NB4 (cell line): ENCODE results near the gene ARL17B.
"Not testable (repeated sequence)": the region's sequence is repeated elsewhere in the genome, so short reads cannot be mapped to it uniquely, and the experiment has no call there.

ENCODE experiments used
- MYC ChIP-seq: IDR thresholded peaks from 2 replicates; pipeline ENCODE4 v1.6.1; 2011; ENCODE audit warnings: low read depth, low read length
- POLR2A ChIP-seq: IDR thresholded peaks from 2 replicates; pipeline ENCODE4 v1.6.1; 2011; ENCODE audit warnings: mild to moderate bottlenecking; ENCODE audit not compliant: insufficient read length; ENCODE audit errors: extremely low read depth
- TF ChIP-seq, protein P1 (sequence below): IDR thresholded peaks from one replicate; pipeline ENCODE4 v1.5.1; 2012; ENCODE audit warnings: low read depth, low read length
- TF ChIP-seq, protein P2 (sequence below): IDR thresholded peaks from 2 replicates; pipeline ENCODE4 v1.6.1; 2011; ENCODE audit warnings: low read depth, low read length

DNA sequence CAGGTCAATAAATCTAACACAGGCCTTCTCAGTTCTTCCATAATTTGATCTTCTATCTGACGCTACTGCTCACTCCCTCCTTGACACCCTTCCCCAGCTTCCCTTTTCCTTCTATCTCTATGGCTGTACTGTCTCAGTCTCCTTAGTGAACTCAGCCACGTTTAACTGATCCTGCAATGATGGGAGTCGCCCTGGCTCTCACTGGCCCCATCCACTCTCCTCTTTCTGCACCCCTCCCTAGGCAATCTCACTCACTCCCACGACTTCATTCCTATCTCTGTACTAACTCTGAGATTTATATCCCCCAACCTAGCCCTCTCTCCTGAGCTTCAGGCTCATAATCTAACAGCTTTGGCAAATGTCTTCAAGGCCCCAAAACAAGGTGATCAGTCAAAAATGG, 7.7 kb downstream of the ARL17B start:
- TF ChIP-seq, protein P1, sequence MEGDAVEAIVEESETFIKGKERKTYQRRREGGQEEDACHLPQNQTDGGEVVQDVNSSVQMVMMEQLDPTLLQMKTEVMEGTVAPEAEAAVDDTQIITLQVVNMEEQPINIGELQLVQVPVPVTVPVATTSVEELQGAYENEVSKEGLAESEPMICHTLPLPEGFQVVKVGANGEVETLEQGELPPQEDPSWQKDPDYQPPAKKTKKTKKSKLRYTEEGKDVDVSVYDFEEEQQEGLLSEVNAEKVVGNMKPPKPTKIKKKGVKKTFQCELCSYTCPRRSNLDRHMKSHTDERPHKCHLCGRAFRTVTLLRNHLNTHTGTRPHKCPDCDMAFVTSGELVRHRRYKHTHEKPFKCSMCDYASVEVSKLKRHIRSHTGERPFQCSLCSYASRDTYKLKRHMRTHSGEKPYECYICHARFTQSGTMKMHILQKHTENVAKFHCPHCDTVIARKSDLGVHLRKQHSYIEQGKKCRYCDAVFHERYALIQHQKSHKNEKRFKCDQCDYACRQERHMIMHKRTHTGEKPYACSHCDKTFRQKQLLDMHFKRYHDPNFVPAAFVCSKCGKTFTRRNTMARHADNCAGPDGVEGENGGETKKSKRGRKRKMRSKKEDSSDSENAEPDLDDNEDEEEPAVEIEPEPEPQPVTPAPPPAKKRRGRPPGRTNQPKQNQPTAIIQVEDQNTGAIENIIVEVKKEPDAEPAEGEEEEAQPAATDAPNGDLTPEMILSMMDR, result not testable (repeated sequence)
- TF ChIP-seq POLR2A, MYC: not testable (repeated sequence)
- TF ChIP-seq, protein P2, sequence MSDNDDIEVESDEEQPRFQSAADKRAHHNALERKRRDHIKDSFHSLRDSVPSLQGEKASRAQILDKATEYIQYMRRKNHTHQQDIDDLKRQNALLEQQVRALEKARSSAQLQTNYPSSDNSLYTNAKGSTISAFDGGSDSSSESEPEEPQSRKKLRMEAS, result not testable (repeated sequence)
